GM12878 (cell line): ENCODE measurements around the gene COL8A2. TPM values are rescaled to one million over a fixed set of nuclear protein-coding genes. Genes with fewer than 3 reads are reported as not detected.

ENCODE experiments used
- ATAC-seq: fragments of 200-7000 bp; cut with Tn5 transposase; 3 replicates; pipeline ENCODE4 v1.9.1; 2020; ENCODE audit warnings: mild to moderate bottlenecking, moderate library complexity
- BruUV-seq: library from RNA; stranded (reverse); fragments of 400-500 nt; replicated peaks from 2 replicates; lab custom pipeline; 2021; lab: Mats Ljungman, UMichigan
- CTCF ChIA-PET: fragments of 300-600 bp; sonication (Branson Sonifier 250); formaldehyde crosslinking; extraction: SDS; loops from one replicate; lab custom pipeline; 2021; ENCODE audit warnings: inconsistent platforms; lab: Yijun Ruan, JAX
- POLR2A ChIA-PET: fragments of 350-600 bp; formaldehyde crosslinking; extraction: SDS; loops from one replicate; lab custom pipeline; 2021; ENCODE audit warnings: inconsistent platforms; lab: Charles Lee
- RAD21 ChIA-PET: fragments of 300-600 bp; sonication (Branson Sonifier 250); formaldehyde crosslinking; loops from one replicate; lab custom pipeline; 2023; ENCODE audit warnings: antibody characterized with exemption; ENCODE audit not compliant: unreplicated experiment; lab: Charles Lee
- SMC1A ChIA-PET: fragments of 300-600 bp; sonication (Branson Sonifier 250); formaldehyde crosslinking; loops from one replicate; lab custom pipeline; 2023; ENCODE audit not compliant: unreplicated experiment, uncharacterized antibody; lab: Charles Lee
- DNase-seq: peaks from one replicate; pipeline ENCODE4 v3.0.0-alpha.2; 2011; ENCODE audit warnings: low read depth, low spot score
- FAIRE-seq: peaks from 3 replicates; lab custom pipeline; 2011; peaks lifted over from hg19 to GRCh38; lab: Jason Lieb, UNC
- H2AFZ ChIP-seq: 2 replicates; pipeline ENCODE4 v1.6.0; 2011; ENCODE audit warnings: low read depth, low read length, control low read depth; ENCODE audit not compliant: control insufficient read depth
- H3K27ac ChIP-seq: 2 replicates; pipeline ENCODE4 v1.5.1; 2011; ENCODE audit warnings: control low read depth; ENCODE audit not compliant: control insufficient read depth, insufficient read depth
- H3K27me3 ChIP-seq, 2 experiments: replicated peaks in 1 of 2; 2 replicates each; pipeline versions ENCODE4 v1.6.0 to v1.6.1; 2011; ENCODE audit warnings: low read length in 1 of 2; ENCODE audit not compliant: control insufficient read depth in 2 of 2, insufficient read depth in 2 of 2
- H3K36me3 ChIP-seq, 2 experiments: 2 replicates each; pipeline ENCODE4 v1.5.1; 2011; ENCODE audit warnings: low read length in 1 of 2; ENCODE audit not compliant: control insufficient read depth in 2 of 2, insufficient read depth in 2 of 2
- H3K4me1 ChIP-seq: 2 replicates; pipeline ENCODE4 v1.6.1; 2011; ENCODE audit warnings: mild to moderate bottlenecking, low read length, moderate library complexity, mixed read lengths; ENCODE audit not compliant: control insufficient read depth, insufficient read depth
- H3K4me2 ChIP-seq: 2 replicates; pipeline ENCODE4 v1.6.0; 2011; ENCODE audit warnings: control low read depth; ENCODE audit not compliant: control insufficient read depth, insufficient read depth
- H3K4me3 ChIP-seq: fragments of 200-600 bp; sonication (generic); 2 replicates; pipeline ENCODE4 v1.5.1; 2016
- H3K79me2 ChIP-seq: 2 replicates; pipeline ENCODE4 v1.6.0; 2011; ENCODE audit warnings: low read length; ENCODE audit not compliant: control insufficient read depth, insufficient read depth
- H3K9ac ChIP-seq: 2 replicates; pipeline ENCODE4 v1.8.0; 2011; ENCODE audit warnings: low read length, control low read depth, mixed read lengths; ENCODE audit not compliant: control insufficient read depth, insufficient read depth
- H3K9me3 ChIP-seq: replicated peaks from 3 replicates; pipeline ENCODE4 v1.5.1; 2011; ENCODE audit warnings: mild to moderate bottlenecking, low read length; ENCODE audit not compliant: control insufficient read depth, insufficient read depth
- H4K20me1 ChIP-seq: 2 replicates; pipeline ENCODE4 v1.6.0; 2011; ENCODE audit not compliant: control insufficient read depth, insufficient read depth
- BACH1 ChIP-seq: fragments of 450-650 bp; IDR thresholded peaks from 2 replicates; pipeline ENCODE4 v1.6.1; 2017; ENCODE audit warnings: mild to moderate bottlenecking, borderline replicate concordance
- CREM ChIP-seq: IDR thresholded peaks from 2 replicates; pipeline ENCODE4 v1.6.1; 2014; ENCODE audit warnings: antibody characterized with exemption, low read depth
- HSF1 ChIP-seq: fragments of 150-350 bp; IDR thresholded peaks from 2 replicates; pipeline ENCODE4 v1.6.1; 2014; ENCODE audit warnings: mild to moderate bottlenecking, low read depth, low read length
- KDM1A ChIP-seq: fragments of 200-600 bp; sonication (generic); IDR thresholded peaks from 2 replicates; pipeline ENCODE4 v1.6.1; 2016; ENCODE audit warnings: borderline replicate concordance
- POLR2A ChIP-seq: IDR thresholded peaks from 2 replicates; pipeline ENCODE4 v1.6.1; 2011; ENCODE audit warnings: low read depth, mild to moderate bottlenecking, low read length
- POLR2AphosphoS5 ChIP-seq: IDR thresholded peaks from 2 replicates; pipeline ENCODE4 v1.6.1; 2011; ENCODE audit warnings: mild to moderate bottlenecking, low read length, inconsistent platforms
- SKIL ChIP-seq: fragments of 450-650 bp; IDR thresholded peaks from 2 replicates; pipeline ENCODE4 v1.6.1; 2017; ENCODE audit warnings: mild to moderate bottlenecking, low read depth, inconsistent platforms; ENCODE audit not compliant: poor library complexity, severe bottlenecking
- SUPT20H ChIP-seq: IDR thresholded peaks from 2 replicates; pipeline ENCODE4 v1.6.1; 2011; ENCODE audit warnings: low read depth, mild to moderate bottlenecking, low read length, moderate library complexity, borderline replicate concordance; ENCODE audit not compliant: control insufficient read depth
- WRNIP1 ChIP-seq: IDR thresholded peaks from 2 replicates; pipeline ENCODE4 v1.6.1; 2011; ENCODE audit warnings: low read depth, low read length, improper control_type of control experiment, borderline replicate concordance
- ZZZ3 ChIP-seq: IDR thresholded peaks from 2 replicates; pipeline ENCODE4 v1.6.1; 2011; ENCODE audit warnings: low read depth; ENCODE audit not compliant: control insufficient read depth, insufficient read length
- WGBS: methylation state at CpG from one replicate; pipeline ENCODE4 v1.1.6; 2016; ENCODE audit warnings: low lambda C conversion rate; ENCODE audit not compliant: insufficient replicate concordance, insufficient coverage; ENCODE audit errors: missing lambda C conversion rate; 5-methylcytosine and 5-hydroxymethylcytosine counted together
- in situ Hi-C: fragments of 300-500 bp; cut with MboI; formaldehyde crosslinking; loops from 9 replicates; pipeline ENCODE4 v1.14.3; 2018; ENCODE audit warnings: mixed read lengths
- intact Hi-C: fragments of 100-400 bp; cut with micrococcal nuclease; formaldehyde crosslinking; loops from one replicate; pipeline ENCODE4 v1.14.2; 2022; ENCODE audit not compliant: unreplicated experiment
- polyA plus RNA-seq, 11 experiments: library from polyadenylated mRNA; depleted of rRNA in 4 of 11; unstranded in 6 of 11; stranded (reverse) in 5 of 11; fragments of >200 nt; fragmentation: Nextera tagmentation in 4 of 11; fragmentation: Illumina TruSeq in 1 of 11; extraction: Ambion mirVana in 4 of 11; extraction: Trizol in 1 of 11; gene quantifications; 1 replicate in 1 of 11; 2 replicates in 10 of 11; pipeline versions ENCODE4 v1.2.1 to v1.2.3, GENCODE V29; 2011 to 2016; ENCODE audit warnings: inconsistent platforms in 2 of 11, missing spikeins in 2 of 11, low read depth in 1 of 11
- total RNA-seq, 4 experiments: library from RNA; depleted of rRNA in 3 of 4; stranded (reverse); fragments of >200 nt in 3 of 4; fragmentation: Illumina TruSeq in 1 of 4; extraction: Trizol in 1 of 4; gene quantifications; 2 replicates each; pipeline versions ENCODE4 v1.2.1 to v1.2.3, GENCODE V29; 2013 to 2021

COL8A2 gene
- total and polyA plus RNA-seq, 10 of the 15 experiments (the other 5 are each of a cell fraction or from before 2014, with no cell fraction given) = 0.01 TPM; not detected in 9

- Histone ChIP-seq H3K9me3 (no peaks in the 10 kb centered on the region), H3K4me2 (no peak overlapping the region), H3K9ac (no peak overlapping the region), H4K20me1 (no peaks in the 10 kb centered on the region), H3K27me3 (no peaks in the 10 kb centered on the region), H2AFZ (no peak overlapping the region), H3K36me3 (peaks cover 17 to 19% of the 10 kb centered on the region in 2 experiments), H3K4me3 (no peak overlapping the region), H3K4me1 (no peaks in the 10 kb centered on the region), H3K79me2 (peaks cover 3% of the 10 kb centered on the region), H3K27ac (no peak overlapping the region)
- ChIA-PET RAD21 (interaction anchor here (0.9 kb wide), 1 partner anchor 190 kb away, joined by 3 read pairs; no protein-coding TSS in a partner anchor), SMC1A (interaction anchor here (0.9 to 1.6 kb wide), 6 partner anchors 39 to 190 kb away, joined by 3 to 8 read pairs (median 4); no protein-coding TSS in a partner anchor), CTCF (interaction anchor here (1.2 to 2.6 kb wide), 6 partner anchors 38 to 190 kb away, joined by 3 to 14 read pairs (median 8); partner anchors contain the start of gene TRAPPC3), POLR2A (no interaction called here)
- in situ Hi-C loops (no loop called here), intact Hi-C loops (loop anchor here (5.0 kb wide), 1 partner anchor 326 kb away; no protein-coding TSS in a partner anchor)
- FAIRE-seq (no peak), ATAC-seq (no peak), DNase-seq (no peak)
- no TSS peak for BruUV-seq
- 88% methylated on average over 13 of the region's 15 CpGs for whole genome bisulfite sequencing
- peak; percentile 26; the same call in 1 of the 2 replicates for TF ChIP-seq POLR2AphosphoS5
- TF ChIP-seq SUPT20H = no peak
- TF ChIP-seq POLR2A = 0 out of 2 replicates have a peak, but pooled peaks have one; percentile 15
Measured at GRCh38 chr1:36095760-36096405, 29.1 kb downstream of the COL8A2 start.

- Histone ChIP-seq H3K79me2 (peaks cover 11% of the 10 kb centered on the region), H3K9me3 (no peaks in the 10 kb centered on the region), H4K20me1 (no peaks in the 10 kb centered on the region), H2AFZ (no peak overlapping the region), H3K4me2 (no peak overlapping the region), H3K27ac (no peak overlapping the region), H3K9ac (no peak overlapping the region), H3K4me3 (no peak overlapping the region), H3K4me1 (no peaks in the 10 kb centered on the region), H3K27me3 (no peaks in the 10 kb centered on the region), H3K36me3 (peaks cover 17 to 19% of the 10 kb centered on the region in 2 experiments)
- ATAC-seq (no peak), FAIRE-seq (no peak), DNase-seq (no peak)
- no TSS peak for BruUV-seq
- ChIA-PET SMC1A (interaction anchor here (0.6 to 1.6 kb wide), 7 partner anchors 40 to 523 kb away, joined by 3 to 8 read pairs (median 3); partner anchors contain the start of gene TRAPPC3), RAD21 (interaction anchor here (0.9 to 1.3 kb wide), 3 partner anchors 40 to 326 kb away, joined by 3 to 7 read pairs (median 4); no protein-coding TSS in a partner anchor), POLR2A (no interaction called here), CTCF (interaction anchor here (1.8 to 2.6 kb wide), 3 partner anchors 40 to 94 kb away, joined by 7 to 14 read pairs (median 8); partner anchors contain the start of gene TRAPPC3)
- intact Hi-C loops (loop anchor here (5.0 kb wide), 1 partner anchor 328 kb away; no protein-coding TSS in a partner anchor), in situ Hi-C loops (loop anchor here (5.0 kb wide), 2 partner anchors 48 to 93 kb away; no protein-coding TSS in a partner anchor)
- TF ChIP-seq BACH1 (no peak), SKIL (no peak), POLR2A (0 out of 2 replicates have a peak, but pooled peaks have one; percentile 7), WRNIP1 (no peak), ZZZ3 (no peak), HSF1 (no peak), CREM (no peak), KDM1A (no peak)
- WGBS = 75% methylated on average over 8 of the region's 8 CpGs
Measured at GRCh38 chr1:36094621-36095061, 30.4 kb downstream of the COL8A2 start.
